Astrocyte of the spinal cord (primary cell): ENCODE measurements around the gene MTMR1.
A peak's percentile ranks its signal among the peaks of the same experiment; 100 is the strongest.

Source experiments
- DNase-seq: peaks from one replicate; pipeline ENCODE4 v3.0.0; 2011; ENCODE audit warnings: low read depth, low spot score
- H3K4me3 ChIP-seq: 2 replicates; pipeline ENCODE4 v1.5.1; 2011; ENCODE audit warnings: low read depth, mild to moderate bottlenecking, low read length, moderate library complexity
- in situ Hi-C: cut with HindIII; loops from 2 replicates; pipeline ENCODE4 v1.10.0; 2017; ENCODE audit warnings: low sequenced_read_pairs
- TF ChIP-seq, protein P1 (sequence below): IDR thresholded peaks from 2 replicates; pipeline ENCODE4 v1.5.1; 2012; ENCODE audit warnings: low read depth, mild to moderate bottlenecking, low read length, inconsistent platforms

MTMR1 gene

GRCh38 chrX:150701377-150701776, 8.2 kb downstream of the MTMR1 start:
- DNase-seq: no peak
- TF ChIP-seq, protein P1, sequence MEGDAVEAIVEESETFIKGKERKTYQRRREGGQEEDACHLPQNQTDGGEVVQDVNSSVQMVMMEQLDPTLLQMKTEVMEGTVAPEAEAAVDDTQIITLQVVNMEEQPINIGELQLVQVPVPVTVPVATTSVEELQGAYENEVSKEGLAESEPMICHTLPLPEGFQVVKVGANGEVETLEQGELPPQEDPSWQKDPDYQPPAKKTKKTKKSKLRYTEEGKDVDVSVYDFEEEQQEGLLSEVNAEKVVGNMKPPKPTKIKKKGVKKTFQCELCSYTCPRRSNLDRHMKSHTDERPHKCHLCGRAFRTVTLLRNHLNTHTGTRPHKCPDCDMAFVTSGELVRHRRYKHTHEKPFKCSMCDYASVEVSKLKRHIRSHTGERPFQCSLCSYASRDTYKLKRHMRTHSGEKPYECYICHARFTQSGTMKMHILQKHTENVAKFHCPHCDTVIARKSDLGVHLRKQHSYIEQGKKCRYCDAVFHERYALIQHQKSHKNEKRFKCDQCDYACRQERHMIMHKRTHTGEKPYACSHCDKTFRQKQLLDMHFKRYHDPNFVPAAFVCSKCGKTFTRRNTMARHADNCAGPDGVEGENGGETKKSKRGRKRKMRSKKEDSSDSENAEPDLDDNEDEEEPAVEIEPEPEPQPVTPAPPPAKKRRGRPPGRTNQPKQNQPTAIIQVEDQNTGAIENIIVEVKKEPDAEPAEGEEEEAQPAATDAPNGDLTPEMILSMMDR: no peak
- no peak overlapping the region for H3K4me3 ChIP-seq
- in situ Hi-C loops: no loop called here

GRCh38 chrX:150702966-150703694, 9.9 kb downstream of the MTMR1 start:
- no peak for DNase-seq
- TF ChIP-seq, protein P1: no peak

DNA sequence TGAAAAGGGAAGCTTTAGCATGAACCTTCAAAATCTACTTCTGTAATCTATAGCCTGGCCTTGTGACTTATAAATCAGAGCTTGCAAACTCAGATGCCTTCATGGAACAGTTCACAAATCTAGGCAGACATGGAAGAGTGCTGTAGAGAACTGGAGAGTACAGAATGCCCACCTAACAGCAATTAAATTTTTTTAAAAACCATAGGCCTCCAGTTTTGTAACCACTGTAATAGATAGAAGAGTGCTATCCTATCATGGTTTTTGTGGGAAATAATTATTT, 10.4 kb downstream of the MTMR1 start:
- H3K4me3 ChIP-seq: no peak overlapping the region
- in situ Hi-C loops: no loop called here
- no peak for DNase-seq
- TF ChIP-seq, protein P1: no peak

More at GRCh38 chrX:150702966-150703694, 9.9 kb downstream of the MTMR1 start:
- in situ Hi-C loops: no loop called here
- H3K4me3 ChIP-seq: no peak overlapping the region

- peak; percentile 64 for DNase-seq
- TF ChIP-seq, protein P1: no peak
- H3K4me3 ChIP-seq: no peak overlapping the region
- in situ Hi-C loops: no loop called here
These were observed 10.9 kb downstream of the MTMR1 start for GRCh38 chrX:150704030-150704613.

- no peak overlapping the region for H3K4me3 ChIP-seq
- in situ Hi-C loops: no loop called here
- TF ChIP-seq, protein P1: no peak
- DNase-seq: no peak
These were observed 19.4 kb downstream of the MTMR1 start for GRCh38 chrX:150712619-150713018.

DNA sequence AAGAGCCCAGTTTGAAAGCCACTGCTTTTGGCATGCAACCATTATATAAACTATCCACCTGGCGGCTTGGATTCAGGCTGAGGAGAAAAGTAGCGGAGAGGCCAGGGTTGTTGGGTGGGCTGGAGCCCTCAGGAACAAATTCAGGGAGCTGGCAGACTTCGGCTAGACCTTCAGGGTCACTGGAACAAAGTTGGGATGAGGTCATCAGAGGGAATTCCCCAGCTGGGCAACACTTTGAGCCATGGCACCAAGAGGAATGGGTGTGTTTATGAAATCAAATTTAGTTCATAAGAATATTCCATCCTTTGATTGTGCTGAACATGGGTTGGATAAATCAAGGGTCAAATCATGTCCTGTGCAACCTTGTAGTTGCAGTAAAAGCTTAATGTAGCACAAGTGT, 22.0 kb downstream of the MTMR1 start:
- TF ChIP-seq, protein P1: no peak
- no peak for DNase-seq
- in situ Hi-C loops: no loop called here
- no peak overlapping the region for H3K4me3 ChIP-seq
